Activated effector memory CD4-positive, alpha-beta T cell treated with Interleukin-2 at 50 U/mL for 16 hours (primary cell): Measurements from ENCODE around the gene CLBA1.
"Not testable (repeated sequence)": the region's sequence is repeated elsewhere in the genome, so short reads cannot be mapped to it uniquely, and the experiment has no call there.

Experiments
- DNase-seq: peaks from one replicate; pipeline ENCODE4 v3.0.0-alpha.2; 2020

The CLBA1 gene

DNA sequence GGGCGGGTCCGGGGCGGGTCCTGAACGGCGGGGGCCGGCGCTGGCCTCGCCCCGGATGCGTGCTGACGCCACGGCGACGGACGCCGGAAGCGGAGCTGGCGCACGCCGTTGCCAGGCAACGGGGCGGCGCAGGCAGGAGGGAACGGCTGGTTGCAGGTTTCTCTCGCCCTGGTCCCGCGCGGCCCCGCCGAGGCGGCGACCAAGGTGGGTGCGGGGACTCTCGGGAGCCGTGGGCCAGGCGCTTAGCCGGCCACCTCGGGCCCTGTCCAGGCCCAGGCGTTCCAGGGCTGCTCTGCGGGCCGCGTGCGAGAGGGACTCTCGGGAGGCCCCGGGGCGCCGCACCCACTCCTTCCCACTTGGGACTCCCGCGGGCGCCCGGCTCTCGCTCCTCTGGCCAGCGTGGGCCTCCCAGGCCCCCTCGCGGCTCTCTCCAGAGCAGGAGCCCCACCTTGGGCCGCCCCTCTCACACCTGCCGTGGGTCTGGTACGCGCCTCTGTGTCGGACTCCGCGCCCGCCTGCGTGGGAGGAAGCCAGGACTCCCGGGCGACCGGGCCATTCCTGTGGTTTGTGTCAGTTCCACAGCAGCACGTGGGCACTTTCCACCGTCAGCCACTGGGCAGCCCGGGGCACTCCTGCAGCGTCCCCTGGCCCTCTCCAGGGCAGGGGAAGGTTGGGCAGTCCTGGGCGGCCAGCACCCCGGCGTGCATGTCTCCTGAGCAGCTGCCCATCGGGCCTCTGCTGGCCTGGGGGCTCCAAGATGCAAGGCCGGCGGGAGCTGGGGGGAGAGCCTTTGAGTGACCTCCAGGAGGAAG lies at the start of gene CLBA1:
Gene CLBA1, plus strand, starts transcription at position 114 of the 812 bp plus-strand sequence. Its CDS starts 644 bp downstream, at position 758.
- DNase-seq, result peak; percentile 86

- DNase-seq, result no peak
Measured at GRCh38 chr14:104935955-104936354, 49.6 kb upstream of the CLBA1 start.

DNA sequence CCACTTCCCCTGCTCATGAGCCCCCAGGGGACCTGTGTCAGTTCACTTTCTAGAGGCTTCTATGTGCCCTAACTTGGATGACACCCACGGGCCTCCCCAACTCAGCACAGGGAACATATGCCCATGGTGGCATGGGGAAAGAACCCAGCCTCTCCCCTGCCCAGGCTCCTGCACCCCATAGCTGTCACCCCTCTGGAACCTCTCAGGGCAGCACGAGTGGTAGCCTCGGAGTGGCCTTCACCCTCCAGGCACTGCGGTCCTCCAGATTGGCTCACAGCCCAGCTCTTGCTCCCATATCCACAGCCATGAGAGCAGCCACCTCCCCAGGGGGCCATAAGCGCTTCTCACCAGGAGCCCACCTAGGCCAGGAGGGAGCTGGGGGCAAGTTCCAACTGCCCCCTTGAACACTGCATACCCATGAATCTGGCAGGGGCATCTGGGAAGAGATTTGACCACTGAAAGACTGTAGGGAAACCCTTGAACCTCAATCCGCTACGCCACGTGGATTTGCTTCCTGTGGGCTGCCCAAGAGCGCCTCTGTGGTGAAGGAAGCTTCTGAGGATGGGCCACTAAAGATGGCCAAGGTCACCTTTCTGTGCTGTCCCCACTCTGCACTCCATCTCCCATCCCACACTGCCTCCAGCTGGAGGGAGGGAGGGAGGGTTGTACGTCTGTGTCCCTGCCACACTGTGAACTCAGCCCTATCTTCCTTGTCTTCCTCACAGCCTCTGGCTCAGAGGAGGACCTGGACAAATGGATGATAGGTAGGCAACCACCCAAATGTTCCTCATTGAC lies 49.0 kb upstream of the CLBA1 start:
- DNase-seq, result no peak

- DNase-seq, result no peak
Measured at GRCh38 chr14:104937161-104937560, 48.4 kb upstream of the CLBA1 start.

GRCh38 chr14:104937694-104938365 lies 47.8 kb upstream of the CLBA1 start:
- DNase-seq, result no peak

GRCh38 chr14:104938436-104938835 lies 47.2 kb upstream of the CLBA1 start:
- DNase-seq, result no peak

GRCh38 chr14:104938960-104939359 lies 46.6 kb upstream of the CLBA1 start:
- DNase-seq, result no peak

DNA sequence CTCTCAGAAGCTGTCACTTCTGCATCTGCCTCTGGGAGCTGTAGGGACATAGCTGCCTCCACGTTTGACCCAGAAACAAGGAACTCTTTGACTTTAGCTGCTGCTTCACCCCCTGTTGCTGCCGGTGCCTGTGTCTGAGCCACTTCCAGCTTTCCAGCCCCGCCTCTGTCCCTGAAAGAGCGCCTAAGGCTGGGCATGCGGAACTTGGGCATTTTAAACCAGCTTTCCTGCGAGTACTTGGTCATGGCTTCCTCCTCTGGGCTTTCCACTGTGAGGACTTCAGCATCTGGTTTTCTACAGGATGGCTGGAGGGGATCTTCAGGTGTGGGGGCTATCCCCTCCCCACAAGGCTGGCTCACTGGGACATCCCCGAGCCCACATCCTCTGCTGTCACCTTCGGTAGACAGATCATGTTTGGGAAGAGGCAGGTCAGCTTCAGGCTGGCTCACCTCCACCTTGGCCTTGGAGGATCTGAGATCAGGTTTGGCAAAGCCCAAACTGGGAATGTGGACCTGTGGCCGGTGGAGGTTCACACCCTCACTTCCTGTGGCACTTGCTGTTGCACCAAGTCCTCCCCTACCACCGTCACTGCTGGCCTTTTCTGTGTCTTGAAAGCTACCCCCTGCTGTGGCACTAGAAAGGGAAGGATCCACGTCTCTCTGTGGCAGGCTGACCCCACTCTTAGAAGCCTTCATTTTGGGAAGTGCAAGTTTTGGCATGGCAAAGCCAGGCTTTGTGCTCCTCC lies 45.8 kb upstream of the CLBA1 start:
- DNase-seq, result no peak

- no peak for DNase-seq
Measured at GRCh38 chr14:104940526-104941150, 45.0 kb upstream of the CLBA1 start.

- DNase-seq, result no peak
Measured at GRCh38 chr14:104941508-104942365, 43.9 kb upstream of the CLBA1 start.

DNA sequence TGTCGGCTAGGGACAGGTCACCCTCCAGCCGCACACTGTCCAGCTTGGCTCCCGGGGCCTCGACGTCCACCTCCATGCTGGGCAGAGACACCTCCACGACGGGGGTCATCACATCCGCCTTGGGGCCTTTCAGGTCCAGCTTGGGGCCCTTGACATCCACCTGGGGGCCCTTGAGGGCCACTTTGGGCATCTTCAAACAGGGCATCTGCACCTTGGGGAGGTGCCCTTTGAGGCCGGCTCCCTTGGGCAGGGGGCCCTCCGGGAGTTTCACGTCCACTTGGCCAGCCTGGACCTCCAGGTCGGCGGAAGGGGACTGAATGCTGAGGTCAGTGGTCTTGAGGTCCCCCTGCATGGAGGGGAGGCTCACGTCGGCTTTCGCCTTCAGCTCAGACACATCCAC lies 43.0 kb upstream of the CLBA1 start:
- no peak for DNase-seq

DNA sequence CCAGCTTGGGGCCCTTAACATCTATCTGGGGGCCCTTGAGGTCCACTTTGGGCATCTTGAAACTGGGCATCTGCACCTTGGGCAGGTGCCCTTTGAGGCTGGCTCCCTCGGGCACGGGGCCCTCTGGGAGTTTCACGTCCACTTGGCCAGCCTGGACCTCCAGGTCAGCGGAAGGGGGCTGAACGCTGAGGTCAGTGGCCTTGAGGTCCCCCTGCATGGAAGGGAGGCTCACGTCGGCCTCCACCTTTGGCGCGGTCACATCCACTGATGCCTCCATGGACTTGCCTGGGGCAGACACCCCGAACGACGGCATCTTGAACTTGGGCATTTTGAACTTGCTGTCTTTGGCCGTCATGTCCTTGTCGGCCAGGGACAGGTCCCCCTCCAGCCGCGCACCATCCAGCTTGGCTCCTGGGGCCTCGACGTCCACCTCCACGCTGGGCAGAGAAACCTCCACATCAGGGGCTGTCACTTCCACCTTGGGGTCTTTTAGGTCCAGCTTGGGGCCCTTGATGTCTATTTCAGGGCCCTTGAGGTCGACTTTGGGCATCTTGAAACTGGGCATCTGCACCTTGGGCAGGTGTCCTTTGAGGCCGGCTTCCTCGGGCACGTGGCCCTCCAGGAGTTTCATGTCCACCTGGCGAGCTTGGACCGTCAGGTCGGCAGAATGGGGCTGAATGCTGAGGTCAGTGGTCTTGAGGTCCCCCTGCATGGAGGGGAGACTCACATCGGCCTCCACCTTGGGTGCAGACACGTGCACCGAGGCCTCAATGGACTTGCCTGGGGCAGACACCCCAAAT lies 42.2 kb upstream of the CLBA1 start:
- DNase-seq, result not testable (repeated sequence)

DNA sequence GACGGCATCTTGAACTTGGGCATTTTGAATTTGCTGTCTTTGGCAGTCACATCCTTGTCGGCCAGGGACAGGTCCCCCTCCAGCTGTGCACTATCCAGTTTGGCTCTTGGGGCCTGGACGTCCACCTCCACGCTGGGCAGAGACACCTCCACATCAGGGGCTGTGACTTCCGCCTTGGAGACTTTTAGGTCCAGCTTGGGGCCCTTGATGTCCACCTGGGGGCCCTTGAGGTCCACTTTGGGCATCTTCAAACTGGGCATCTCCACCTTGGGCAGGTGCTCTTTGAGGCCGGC lies 41.6 kb upstream of the CLBA1 start:
- DNase-seq, result not testable (repeated sequence)

- not testable (repeated sequence) for DNase-seq
Measured at GRCh38 chr14:104944436-104945205, 41.0 kb upstream of the CLBA1 start.

DNA sequence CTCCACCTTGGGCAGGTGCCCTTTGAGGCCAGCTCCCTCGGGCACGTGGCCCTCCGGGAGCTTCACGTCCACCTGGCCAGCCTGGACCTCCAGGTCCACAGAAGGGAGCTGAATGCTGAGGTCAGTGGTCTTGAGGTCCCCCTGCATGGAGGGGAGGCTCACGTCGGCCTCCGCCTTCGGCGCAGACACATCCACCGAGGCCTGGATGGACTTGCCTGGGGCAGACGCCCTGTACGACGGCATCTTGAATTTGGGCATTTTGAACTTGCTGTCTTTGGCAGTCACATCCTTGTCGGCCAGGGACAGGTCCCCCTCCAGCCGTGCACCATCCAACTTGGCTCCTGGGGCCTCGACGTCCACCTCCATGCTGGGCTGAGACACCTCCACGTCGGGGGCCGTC lies 40.3 kb upstream of the CLBA1 start:
- DNase-seq, result not testable (repeated sequence)

DNA sequence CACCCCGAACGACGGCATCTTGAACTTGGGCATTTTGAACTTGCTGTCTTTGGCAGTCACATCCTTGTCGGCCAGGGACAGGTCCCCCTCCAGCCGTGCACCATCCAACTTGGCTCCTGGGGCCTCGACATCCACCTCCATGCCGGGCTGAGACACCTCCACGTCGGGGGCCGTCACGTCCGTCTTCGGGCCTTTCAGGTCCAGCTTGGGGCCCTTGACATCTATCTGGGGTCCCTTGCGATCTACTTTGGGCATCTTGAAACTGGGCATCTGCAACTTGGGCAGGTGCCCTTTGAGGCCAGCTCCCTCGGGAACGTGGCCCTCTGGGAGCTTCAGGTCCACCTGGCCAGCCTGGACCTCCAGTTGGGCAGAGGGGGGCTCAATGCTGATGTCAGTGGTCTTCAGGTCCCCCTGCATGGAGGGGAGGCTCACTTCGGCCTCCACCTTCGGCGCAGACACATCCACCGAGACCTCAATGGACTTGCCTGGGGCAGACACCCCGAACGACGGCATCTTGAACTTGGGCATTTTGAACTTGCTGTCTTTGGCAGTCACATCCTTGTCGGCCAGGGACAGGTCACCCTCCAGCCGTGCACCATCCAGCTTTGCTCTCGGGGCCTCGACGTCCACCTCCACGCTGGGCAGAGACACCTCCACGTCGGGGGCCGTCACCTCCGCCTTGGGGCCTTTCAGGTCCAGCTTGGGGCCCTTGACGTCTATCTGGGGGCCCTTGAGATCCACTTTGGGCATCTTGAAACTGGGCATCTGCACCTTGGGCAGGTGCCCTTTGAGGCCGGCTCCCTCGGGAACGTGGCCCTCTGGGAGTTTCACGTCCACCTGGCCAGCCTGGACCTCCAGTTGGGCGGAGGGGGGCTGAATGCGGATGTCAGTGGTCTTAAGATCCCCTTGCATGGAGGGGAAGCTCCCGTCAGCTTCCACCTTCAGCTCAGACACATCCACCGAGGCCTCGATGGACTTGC lies 39.3 kb upstream of the CLBA1 start:
- DNase-seq, result not testable (repeated sequence)

DNA sequence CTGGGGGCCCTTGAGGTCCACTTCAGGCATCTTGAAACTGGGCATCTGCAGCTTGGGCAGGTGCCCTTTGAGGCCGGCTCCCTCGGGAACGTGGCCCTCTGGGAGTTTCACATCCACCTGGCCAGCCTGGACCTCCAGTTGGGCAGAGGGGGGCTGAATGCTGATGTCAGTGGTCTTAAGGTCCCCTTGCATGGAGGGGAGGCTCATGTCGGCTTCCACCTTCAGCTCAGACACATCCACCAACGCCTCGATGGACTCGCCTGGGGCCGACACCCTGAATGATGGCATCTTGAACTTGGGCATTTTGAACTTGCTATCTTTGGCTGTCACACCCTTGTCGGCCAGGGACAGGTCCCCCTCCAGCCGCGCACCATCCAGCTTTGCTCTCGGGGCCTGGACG lies 38.4 kb upstream of the CLBA1 start:
- not testable (repeated sequence) for DNase-seq
